Fibroblast of lung (primary cell): Measurements from ENCODE around the gene TIMM17B. TPM values are rescaled to one million over a fixed set of nuclear protein-coding genes. Genes with fewer than 3 reads are reported as not detected.
A peak's percentile ranks its signal among the peaks of the same experiment; 100 is the strongest.

ENCODE experiments used
- DNase-seq, 2 donors: peaks; one replicate each; pipeline versions ENCODE4 v3.0.0 to v3.0.0-alpha.2; 2010; ENCODE audit warnings: low read depth in 2 of 2
- H2AFZ ChIP-seq: 2 replicates; pipeline ENCODE4 v1.5.1; 2012; ENCODE audit warnings: low read length, control low read depth, inconsistent platforms
- H3K27ac ChIP-seq: 2 replicates; pipeline ENCODE4 v1.5.1; 2011; ENCODE audit warnings: low read length, control low read depth; ENCODE audit not compliant: insufficient read depth
- H3K27me3 ChIP-seq: 2 replicates; pipeline ENCODE4 v1.5.1; 2011; ENCODE audit warnings: mild to moderate bottlenecking, low read length; ENCODE audit not compliant: control insufficient read depth, insufficient read depth
- H3K36me3 ChIP-seq: 2 replicates; pipeline ENCODE4 v1.5.1; 2011; ENCODE audit warnings: low read length; ENCODE audit not compliant: control insufficient read depth, insufficient read depth
- H3K4me1 ChIP-seq: 2 replicates; pipeline ENCODE4 v1.5.1; 2011; ENCODE audit warnings: low read length; ENCODE audit not compliant: control insufficient read depth, insufficient read depth; ENCODE audit errors: extremely low read depth
- H3K4me2 ChIP-seq: 2 replicates; pipeline ENCODE4 v1.5.1; 2011; ENCODE audit warnings: low read length, control low read depth; ENCODE audit not compliant: insufficient read depth; ENCODE audit errors: extremely low read depth
- H3K4me3 ChIP-seq, 4 experiments: fragments of 200-600 bp in 1 of 4; sonication (generic) in 1 of 4; replicated peaks in 1 of 4; 2 replicates each; pipeline ENCODE4 v1.5.1; 2011 to 2016; ENCODE audit warnings: low read length in 4 of 4, low read depth in 3 of 4, mild to moderate bottlenecking in 3 of 4, control low read depth in 2 of 4, inconsistent platforms in 1 of 4, mixed read lengths in 1 of 4; ENCODE audit not compliant: insufficient read depth in 1 of 4; ENCODE audit errors: control extremely low read depth in 1 of 4
- H3K79me2 ChIP-seq: 2 replicates; pipeline ENCODE4 v1.5.1; 2012; ENCODE audit warnings: mild to moderate bottlenecking, low read length, inconsistent platforms; ENCODE audit not compliant: control insufficient read depth, insufficient read depth
- H3K9ac ChIP-seq: 2 replicates; pipeline ENCODE4 v1.5.1; 2011; ENCODE audit warnings: mild to moderate bottlenecking, low read length, control low read depth; ENCODE audit not compliant: insufficient read depth
- H3K9me3 ChIP-seq: 2 replicates; pipeline ENCODE4 v1.5.1; 2012; ENCODE audit warnings: low read depth, low read length; ENCODE audit not compliant: control insufficient read depth, insufficient read depth
- H4K20me1 ChIP-seq: 2 replicates; pipeline ENCODE4 v1.5.1; 2011; ENCODE audit warnings: low read length; ENCODE audit not compliant: control insufficient read depth, insufficient read depth; ENCODE audit errors: extremely low read depth
- EZH2 ChIP-seq: IDR thresholded peaks from 2 replicates; pipeline ENCODE4 v1.5.1; 2012; ENCODE audit warnings: low read length, control low read depth, mild to moderate bottlenecking; ENCODE audit errors: missing control alignments
- polyA plus RNA-seq, 2 donors: library from polyadenylated mRNA; depleted of rRNA in 1 of 2; stranded (reverse) in 1 of 2; unstranded in 1 of 2; fragments of >200 nt; gene quantifications; 2 replicates each; pipeline ENCODE4 v1.2.1, GENCODE V29; 2011 to 2012; ENCODE audit warnings: missing spikeins in 1 of 2
- total RNA-seq: library from RNA; depleted of rRNA; stranded (reverse); fragments of >200 nt; gene quantifications from 2 replicates; pipeline ENCODE4 v1.2.1, GENCODE V29; 2014
- TF ChIP-seq, protein P1 (sequence below), 2 donors: IDR thresholded peaks in 1 of 2; conservative IDR thresholded peaks in 1 of 2; 1 replicate in 1 of 2; 2 replicates in 1 of 2; pipeline ENCODE4 v1.5.1; 2011 to 2012; ENCODE audit warnings: low read length in 2 of 2, control low read depth in 1 of 2, inconsistent platforms in 1 of 2, low read depth in 1 of 2, mild to moderate bottlenecking in 1 of 2

The TIMM17B gene
- total and polyA plus RNA-seq, 2 donors (not counting 1 experiment from before 2014, with no cell fraction given) = 19.0 to 32.0 TPM

DNA sequence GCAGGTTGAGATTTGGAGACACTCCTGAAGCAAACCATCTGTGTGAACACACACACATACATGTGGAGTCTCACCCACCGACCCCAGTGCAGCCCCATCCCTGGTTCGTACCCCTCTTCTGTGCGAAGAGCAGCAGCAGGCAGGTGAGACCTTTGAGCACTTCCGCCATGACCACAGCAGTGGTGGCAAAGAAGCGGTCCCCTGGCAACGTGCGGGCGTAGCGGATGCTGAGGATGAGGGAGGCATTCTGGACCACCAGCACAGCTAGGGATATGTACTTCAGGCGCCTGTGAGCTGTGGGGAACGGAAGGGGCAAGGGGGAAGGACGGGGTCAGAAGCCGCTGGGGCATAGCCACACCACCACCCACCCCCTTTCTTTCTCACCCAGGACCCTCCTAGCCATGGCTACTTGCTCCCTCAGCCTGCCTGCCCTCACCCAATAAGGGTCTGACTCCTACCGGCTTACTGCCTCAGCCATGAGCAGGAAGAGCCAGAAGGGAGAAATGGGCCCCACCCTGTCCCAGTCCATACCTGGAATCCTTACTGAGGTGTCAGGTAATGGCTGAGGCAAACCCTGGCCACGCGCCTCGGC lies 12.2 kb upstream of the TIMM17B start:
- no peaks in the 10 kb centered on the region for H3K4me1 ChIP-seq
- H3K4me2 ChIP-seq = peak overlapping the region; percentile 69
- H3K79me2 ChIP-seq = peaks cover 22% of the 10 kb centered on the region
- no peak overlapping the region for H3K27ac ChIP-seq
- peaks cover 2% of the 10 kb centered on the region for H3K36me3 ChIP-seq
- H3K9ac ChIP-seq = no peak overlapping the region
- no peak overlapping the region for H2AFZ ChIP-seq
- H3K9me3 ChIP-seq = no peaks in the 10 kb centered on the region
- H3K4me3 ChIP-seq = peak overlapping the region in 1 of 4 experiments; percentile 80
- no peak for DNase-seq
- H3K27me3 ChIP-seq = no peaks in the 10 kb centered on the region
- no peaks in the 10 kb centered on the region for H4K20me1 ChIP-seq
- TF ChIP-seq, protein P1, sequence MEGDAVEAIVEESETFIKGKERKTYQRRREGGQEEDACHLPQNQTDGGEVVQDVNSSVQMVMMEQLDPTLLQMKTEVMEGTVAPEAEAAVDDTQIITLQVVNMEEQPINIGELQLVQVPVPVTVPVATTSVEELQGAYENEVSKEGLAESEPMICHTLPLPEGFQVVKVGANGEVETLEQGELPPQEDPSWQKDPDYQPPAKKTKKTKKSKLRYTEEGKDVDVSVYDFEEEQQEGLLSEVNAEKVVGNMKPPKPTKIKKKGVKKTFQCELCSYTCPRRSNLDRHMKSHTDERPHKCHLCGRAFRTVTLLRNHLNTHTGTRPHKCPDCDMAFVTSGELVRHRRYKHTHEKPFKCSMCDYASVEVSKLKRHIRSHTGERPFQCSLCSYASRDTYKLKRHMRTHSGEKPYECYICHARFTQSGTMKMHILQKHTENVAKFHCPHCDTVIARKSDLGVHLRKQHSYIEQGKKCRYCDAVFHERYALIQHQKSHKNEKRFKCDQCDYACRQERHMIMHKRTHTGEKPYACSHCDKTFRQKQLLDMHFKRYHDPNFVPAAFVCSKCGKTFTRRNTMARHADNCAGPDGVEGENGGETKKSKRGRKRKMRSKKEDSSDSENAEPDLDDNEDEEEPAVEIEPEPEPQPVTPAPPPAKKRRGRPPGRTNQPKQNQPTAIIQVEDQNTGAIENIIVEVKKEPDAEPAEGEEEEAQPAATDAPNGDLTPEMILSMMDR (conservative IDR thresholded peaks at IDR 0.05 in 1 of 2, IDR thresholded peaks at IDR 0.05 in 1 of 2; ENCODE audit: low read depth in 1 of 2, low read length in 2 of 2) = no peak
- no peak for TF ChIP-seq EZH2

DNA sequence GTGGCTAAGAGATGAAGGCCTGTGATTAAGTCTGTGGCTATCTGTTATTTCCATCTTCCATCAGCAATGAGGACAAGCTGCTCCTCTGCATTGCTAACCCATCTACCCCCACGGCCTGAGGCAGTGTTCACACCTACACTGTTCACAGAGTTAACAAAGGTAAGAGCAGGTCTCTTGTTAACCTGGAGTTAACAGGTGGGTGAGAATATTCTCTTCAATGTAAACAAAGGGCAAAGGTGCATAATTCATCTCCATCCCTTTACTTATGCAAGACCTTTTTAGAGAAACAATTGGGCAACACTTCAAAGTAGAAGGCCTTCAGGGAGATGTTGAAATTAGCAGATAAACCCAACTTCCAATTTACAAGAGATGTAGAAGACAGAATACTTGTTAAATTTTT lies 11.0 kb upstream of the TIMM17B start:
- Histone ChIP-seq H2AFZ (no peak overlapping the region), H3K4me2 (no peak overlapping the region), H3K9me3 (no peaks in the 10 kb centered on the region), H3K27ac (no peak overlapping the region), H3K9ac (no peak overlapping the region), H3K4me1 (no peaks in the 10 kb centered on the region), H3K36me3 (peaks cover 2% of the 10 kb centered on the region), H4K20me1 (no peaks in the 10 kb centered on the region), H3K27me3 (no peaks in the 10 kb centered on the region), H3K79me2 (peaks cover 22% of the 10 kb centered on the region), H3K4me3 (no peak overlapping the region)
- DNase-seq = no peak
- no peak for TF ChIP-seq EZH2
- TF ChIP-seq, protein P1 (conservative IDR thresholded peaks at IDR 0.05 in 1 of 2, IDR thresholded peaks at IDR 0.05 in 1 of 2; ENCODE audit: low read depth in 1 of 2, low read length in 2 of 2) = no peak

DNA sequence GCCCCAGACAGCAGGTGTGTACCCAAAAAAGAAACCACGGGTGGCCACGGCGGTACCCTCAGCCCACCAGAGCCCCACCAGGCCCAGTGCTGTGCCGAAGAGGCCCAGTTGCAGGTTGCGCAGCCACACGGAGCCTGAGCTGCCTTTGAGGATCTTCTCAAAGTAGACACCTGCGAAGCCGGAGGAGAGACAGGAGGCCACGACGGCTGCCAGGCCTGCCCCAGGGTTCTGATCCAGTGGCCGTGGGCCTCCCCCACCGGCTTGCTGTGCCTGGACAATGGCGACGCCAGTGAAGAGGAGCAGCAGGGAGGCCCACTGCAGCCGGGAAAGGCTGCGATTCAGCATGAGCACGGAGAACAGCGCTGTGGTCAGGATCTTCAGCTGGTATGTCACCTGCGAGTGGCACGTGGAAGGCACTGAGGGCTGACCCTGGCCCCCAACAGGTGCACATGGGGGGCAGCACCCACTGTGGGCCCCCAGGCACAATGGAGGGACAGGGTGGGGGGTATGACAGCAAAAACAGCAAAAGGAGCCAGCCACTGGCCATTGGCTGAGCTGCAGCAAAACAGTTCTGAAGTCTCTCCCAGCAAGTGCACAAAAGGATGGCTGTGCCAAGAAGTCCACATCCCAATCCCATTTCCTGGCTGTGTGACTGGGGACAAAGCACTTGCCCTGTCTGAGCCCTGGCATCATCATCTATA lies 7.7 kb upstream of the TIMM17B start:
- H3K4me1 ChIP-seq = no peaks in the 10 kb centered on the region
- no peak for TF ChIP-seq EZH2
- TF ChIP-seq, protein P1 (conservative IDR thresholded peaks at IDR 0.05 in 1 of 2, IDR thresholded peaks at IDR 0.05 in 1 of 2; ENCODE audit: low read depth in 1 of 2, low read length in 2 of 2) = no peak
- H3K36me3 ChIP-seq = peaks cover 9% of the 10 kb centered on the region
- no peak overlapping the region for H3K27ac ChIP-seq
- H3K4me2 ChIP-seq = no peak overlapping the region
- no peaks in the 10 kb centered on the region for H3K27me3 ChIP-seq
- H4K20me1 ChIP-seq = no peaks in the 10 kb centered on the region
- no peaks in the 10 kb centered on the region for H3K9me3 ChIP-seq
- DNase-seq = no peak
- H3K79me2 ChIP-seq = peaks cover 12% of the 10 kb centered on the region
- H3K9ac ChIP-seq = no peak overlapping the region
- no peak overlapping the region for H2AFZ ChIP-seq
- H3K4me3 ChIP-seq = no peak overlapping the region
